IMR-90 (cell line): ENCODE results near the gene GRIN2A. TPM values are rescaled to one million over a fixed set of nuclear protein-coding genes. Genes with fewer than 3 reads are reported as not detected.

Source experiments
- ATAC-seq: fragments of 200-7000 bp; cut with Tn5 transposase; 2 replicates; pipeline ENCODE4 v1.9.1; 2020; ENCODE audit warnings: low read depth, mild to moderate bottlenecking, moderate library complexity
- BruUV-seq: library from RNA; stranded (reverse); fragments of 400-500 nt; replicated peaks from 2 replicates; lab custom pipeline; 2021; lab: Mats Ljungman, UMichigan
- CTCF ChIA-PET: fragments of 300-600 bp; formaldehyde crosslinking; extraction: SDS; loops from one replicate; lab custom pipeline; 2021; ENCODE audit warnings: antibody characterized with exemption; lab: Yijun Ruan, JAX
- POLR2A ChIA-PET: fragments of 300-600 bp; sonication (Branson Sonifier 250); formaldehyde crosslinking; loops from one replicate; lab custom pipeline; 2022; ENCODE audit warnings: antibody characterized with exemption; ENCODE audit not compliant: unreplicated experiment; lab: Charles Lee
- DNase-seq: peaks from one replicate; pipeline ENCODE4 v3.0.0; 2013
- H2AFZ ChIP-seq: replicated peaks from 2 replicates; pipeline ENCODE3; 2013; ENCODE audit warnings: low read length, mild to moderate bottlenecking; ENCODE audit not compliant: poor library complexity
- H2AK5ac ChIP-seq: 2 replicates; pipeline ENCODE4 v1.6.1; 2013; ENCODE audit warnings: low read depth, low read length, inconsistent platforms
- H2AK9ac ChIP-seq: replicated peaks from 2 replicates; pipeline ENCODE3; 2013; ENCODE audit warnings: mild to moderate bottlenecking, low read depth, low read length, moderate library complexity; ENCODE audit not compliant: poor library complexity
- H2BK120ac ChIP-seq: 2 replicates; pipeline ENCODE4 v1.6.1; 2013; ENCODE audit warnings: low read depth, low read length, inconsistent platforms
- H2BK15ac ChIP-seq: 3 replicates; pipeline ENCODE4 v1.6.1; 2013; ENCODE audit warnings: low read depth, low read length, inconsistent platforms
- H2BK20ac ChIP-seq: 2 replicates; pipeline ENCODE4 v1.6.1; 2013; ENCODE audit warnings: low read depth, mild to moderate bottlenecking, inconsistent platforms, low read length, moderate library complexity
- H2BK5ac ChIP-seq: 2 replicates; pipeline ENCODE4 v1.6.1; 2013; ENCODE audit warnings: mild to moderate bottlenecking, low read depth, low read length, inconsistent platforms; ENCODE audit not compliant: poor library complexity, severe bottlenecking
- H3K14ac ChIP-seq: replicated peaks from 2 replicates; pipeline ENCODE4 v1.6.1; 2013; ENCODE audit warnings: low read depth, low read length, inconsistent platforms
- H3K18ac ChIP-seq: 2 replicates; pipeline ENCODE4 v1.6.1; 2013; ENCODE audit warnings: low read depth, low read length, control low read depth
- H3K23ac ChIP-seq: 2 replicates; pipeline ENCODE4 v1.6.1; 2013; ENCODE audit warnings: low read depth, low read length, inconsistent platforms
- H3K27ac ChIP-seq: 2 replicates; pipeline ENCODE4 v1.5.1; 2013; ENCODE audit warnings: mild to moderate bottlenecking, control low read depth, low read length; ENCODE audit not compliant: insufficient read depth
- H3K27me3 ChIP-seq: 2 replicates; pipeline ENCODE4 v1.6.1; 2013; ENCODE audit warnings: low read length; ENCODE audit not compliant: control insufficient read depth, insufficient read depth
- H3K36me3 ChIP-seq: 2 replicates; pipeline ENCODE4 v1.6.1; 2013; ENCODE audit warnings: low read length, mixed read lengths; ENCODE audit not compliant: control insufficient read depth, insufficient read depth
- H3K4ac ChIP-seq: 2 replicates; pipeline ENCODE4 v1.6.1; 2013; ENCODE audit warnings: low read depth, low read length, inconsistent platforms
- H3K4me1 ChIP-seq: 2 replicates; pipeline ENCODE4 v1.6.1; 2013; ENCODE audit warnings: low read length, mixed read lengths; ENCODE audit not compliant: control insufficient read depth, insufficient read depth
- H3K4me2 ChIP-seq: 2 replicates; pipeline ENCODE4 v1.6.1; 2013; ENCODE audit warnings: low read depth, mild to moderate bottlenecking, control low read depth, low read length, moderate library complexity
- H3K4me3 ChIP-seq: 2 replicates; pipeline ENCODE4 v1.5.1; 2013; ENCODE audit warnings: low read depth, mild to moderate bottlenecking, control low read depth, low read length, moderate library complexity; ENCODE audit not compliant: insufficient read depth
- H3K56ac ChIP-seq: 2 replicates; pipeline ENCODE4 v1.6.1; 2013; ENCODE audit warnings: low read length, inconsistent platforms; ENCODE audit not compliant: insufficient read depth; ENCODE audit errors: extremely low read depth
- H3K79me1 ChIP-seq, 2 experiments: 2 replicates each; pipeline ENCODE4 v1.6.1; 2013; ENCODE audit warnings: low read length in 2 of 2, inconsistent platforms in 1 of 2, low read depth in 1 of 2
- H3K9ac ChIP-seq: 2 replicates; pipeline ENCODE4 v1.6.1; 2013; ENCODE audit warnings: low read depth, low read length, control low read depth
- H3K9me1 ChIP-seq: 2 replicates; pipeline ENCODE4 v1.6.1; 2013; ENCODE audit warnings: low read length, inconsistent platforms; ENCODE audit not compliant: insufficient read depth
- H3K9me3 ChIP-seq: 2 replicates; pipeline ENCODE4 v1.6.1; 2013; ENCODE audit warnings: low read length; ENCODE audit not compliant: control insufficient read depth, insufficient read depth
- H4K20me1 ChIP-seq: 2 replicates; pipeline ENCODE4 v1.6.1; 2013; ENCODE audit warnings: low read length, inconsistent platforms; ENCODE audit not compliant: insufficient read depth
- H4K5ac ChIP-seq: 2 replicates; pipeline ENCODE4 v1.6.1; 2013; ENCODE audit warnings: mild to moderate bottlenecking, low read depth, low read length, control low read depth
- H4K8ac ChIP-seq, 2 experiments: 2 replicates each; pipeline ENCODE4 v1.6.1; 2013; ENCODE audit warnings: low read depth in 2 of 2, low read length in 2 of 2, control low read depth in 1 of 2, inconsistent platforms in 1 of 2
- H4K91ac ChIP-seq: 2 replicates; pipeline ENCODE4 v1.6.1; 2013; ENCODE audit warnings: low read depth, low read length, inconsistent platforms; ENCODE audit not compliant: insufficient read depth
- CHD1 ChIP-seq: IDR thresholded peaks from 2 replicates; pipeline ENCODE4 v1.6.1; 2012; ENCODE audit warnings: low read depth, low read length, improper control_type of control experiment
- CTCF ChIP-seq: conservative IDR thresholded peaks from 2 replicates; pipeline ENCODE4 v1.5.1; 2012; ENCODE audit warnings: mild to moderate bottlenecking, low read depth, low read length, improper control_type of control experiment
- MAFK ChIP-seq: IDR thresholded peaks from 2 replicates; pipeline ENCODE4 v1.6.1; 2012; ENCODE audit warnings: low read depth, low read length, improper control_type of control experiment
- NFE2L2 ChIP-seq: fragments of 150-350 bp; IDR thresholded peaks from 2 replicates; pipeline ENCODE4 v1.6.1; 2016; ENCODE audit warnings: low read depth, mild to moderate bottlenecking, low read length
- RAD21 ChIP-seq: IDR thresholded peaks from 2 replicates; pipeline ENCODE4 v1.6.1; 2012; ENCODE audit warnings: low read length, improper control_type of control experiment
- RCOR1 ChIP-seq: IDR thresholded peaks from 2 replicates; pipeline ENCODE4 v1.6.1; 2012; ENCODE audit warnings: mild to moderate bottlenecking, low read length, improper control_type of control experiment; ENCODE audit not compliant: insufficient replicate concordance
- WGBS, 2 experiments: methylation state at CpG; one replicate each; pipeline versions ENCODE4 v1.1.5 to v1.1.7; 2013; ENCODE audit warnings: missing lambda C conversion rate in 2 of 2; ENCODE audit not compliant: insufficient read length in 1 of 2; ENCODE audit errors: extremely low coverage in 2 of 2; 5-methylcytosine and 5-hydroxymethylcytosine counted together
- dilution Hi-C: fragments of 300-500 bp; cut with HindIII; formaldehyde crosslinking; loops from one replicate; pipeline ENCODE4 v1.14.3; 2018; ENCODE audit warnings: low sequenced_read_pairs; ENCODE audit not compliant: unreplicated experiment
- in situ Hi-C: fragments of 300-500 bp; cut with MboI; formaldehyde crosslinking; loops from 3 replicates; pipeline ENCODE4 v1.14.3; 2019; ENCODE audit warnings: low sequenced_read_pairs, inconsistent platforms, mixed read lengths
- intact Hi-C: fragments of 100-400 bp; cut with micrococcal nuclease; formaldehyde crosslinking; loops from 2 replicates; pipeline ENCODE4 v1.10.0; 2022
- polyA plus RNA-seq, 3 experiments: library from polyadenylated mRNA; depleted of rRNA; stranded (reverse); fragments of >200 nt; gene quantifications; 2 replicates each; pipeline ENCODE4 v1.2.3, GENCODE V29; 2012; ENCODE audit warnings: low replicate concordance in 1 of 3
- total RNA-seq: library from RNA; depleted of rRNA; stranded (reverse); fragments of >200 nt; gene quantifications from 2 replicates; pipeline ENCODE4 v1.2.3, GENCODE V29; 2012

The GRIN2A gene
- total and polyA plus RNA-seq, 2 of the 4 experiments (the other 2 are of a cell fraction) = under 0.01 TPM; not detected in 1

DNA sequence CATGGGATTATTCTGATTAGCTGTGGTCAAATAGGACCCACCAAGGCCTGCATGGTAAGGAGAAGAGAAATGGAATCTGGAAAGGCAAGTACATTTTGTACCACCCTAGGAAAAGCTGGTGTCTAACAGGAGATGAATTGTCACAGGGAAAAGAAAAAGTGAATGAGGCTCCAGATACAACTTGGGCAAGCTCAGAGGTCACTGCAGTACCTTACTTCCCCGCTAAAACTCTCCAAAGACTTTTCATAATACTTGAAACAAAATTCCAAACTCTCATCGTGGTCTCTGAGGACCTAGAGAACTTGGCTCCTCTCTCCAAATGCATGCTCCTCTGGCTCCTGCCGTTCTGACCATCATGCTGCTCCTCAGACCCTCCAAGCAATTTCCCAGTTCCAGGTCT is 262.8 kb downstream of the GRIN2A start:
- no TSS peak for BruUV-seq
- Histone ChIP-seq H3K23ac (no peak overlapping the region), H4K5ac (no peak overlapping the region), H2BK120ac (no peak overlapping the region), H3K9me1 (no peaks in the 10 kb centered on the region), H3K4me3 (no peak overlapping the region), H3K56ac (no peak overlapping the region), H4K8ac (no peak overlapping the region), H3K4me1 (no peaks in the 10 kb centered on the region), H2AFZ (no peak overlapping the region), H3K27me3 (no peaks in the 10 kb centered on the region), H2AK9ac (no peak overlapping the region), H3K9ac (no peak overlapping the region), H3K4ac (no peak overlapping the region), H2BK5ac (no peak overlapping the region), H2BK15ac (no peak overlapping the region), H3K36me3 (no peaks in the 10 kb centered on the region), H4K20me1 (no peaks in the 10 kb centered on the region), H3K79me1 (no peaks in the 10 kb centered on the region), H3K4me2 (no peak overlapping the region), H4K91ac (no peak overlapping the region), H3K9me3 (peaks cover 8% of the 10 kb centered on the region; the same call in 1 of the 2 replicates), H3K18ac (no peak overlapping the region), H2AK5ac (no peak overlapping the region), H3K27ac (no peak overlapping the region), H2BK20ac (no peak overlapping the region), H3K14ac (no peak overlapping the region)
- ATAC-seq (no peak), DNase-seq (no peak)
- in situ Hi-C loops (no loop called here), dilution Hi-C loops (no loop called here), intact Hi-C loops (no loop called here)
- TF ChIP-seq RAD21 (no peak), MAFK (no peak), CTCF (no peak), RCOR1 (no peak), CHD1 (no peak), NFE2L2 (no peak)
- WGBS, 2 experiments = 19% methylated on average over 3 of the region's 3 CpGs; no CpG with 5 or more reads in 1 of the 2 experiments
- CTCF ChIA-PET = no interaction called here
- POLR2A ChIA-PET = no interaction called here
